Esophagus muscularis mucosa (tissue), 4 donors: ENCODE results near the gene EFCAB12. TPM values are rescaled to one million over a fixed set of nuclear protein-coding genes. Genes with fewer than 3 reads are reported as not detected.

ENCODE experiments used
- DNase-seq: peaks from one replicate; pipeline ENCODE4 v3.0.0-alpha.2; 2017; ENCODE audit errors: extremely low spot score
- H3K27ac ChIP-seq, 4 donors: fragments of 200-600 bp; sonication (generic); replicated peaks in 1 of 4; 1 replicate in 3 of 4; 2 replicates in 1 of 4; pipeline ENCODE4 v1.5.1; 2016 to 2019; ENCODE audit warnings: mild to moderate bottlenecking in 1 of 4
- H3K27me3 ChIP-seq, 4 donors: fragments of 200-600 bp; sonication (generic); one replicate each; pipeline versions ENCODE4 v1.5.1 to v1.6.0; 2016 to 2019
- H3K36me3 ChIP-seq, 4 donors: fragments of 200-600 bp; sonication (generic); one replicate each; pipeline ENCODE4 v1.5.1; 2016 to 2019
- H3K4me1 ChIP-seq, 4 donors: fragments of 200-600 bp; sonication (generic); one replicate each; pipeline ENCODE4 v1.5.1; 2016 to 2019
- H3K4me3 ChIP-seq, 4 donors: fragments of 200-600 bp; sonication (generic); 1 replicate in 2 of 4; 2 replicates in 2 of 4; pipeline ENCODE4 v1.5.1; 2016 to 2019; ENCODE audit warnings: mild to moderate bottlenecking in 4 of 4, moderate library complexity in 1 of 4
- H3K9me3 ChIP-seq, 4 donors: fragments of 200-600 bp; sonication (generic); 1 replicate in 3 of 4; 2 replicates in 1 of 4; pipeline ENCODE4 v1.5.1; 2016 to 2019
- EP300 ChIP-seq: sonication (generic); formaldehyde crosslinking; IDR thresholded peaks from one replicate; pipeline ENCODE4 v1.6.1; 2017; ENCODE audit warnings: antibody characterized with exemption
- POLR2A ChIP-seq: fragments of 450-650 bp; IDR thresholded peaks from one replicate; pipeline ENCODE4 v1.6.1; 2017; ENCODE audit warnings: antibody characterized with exemption, moderate library complexity, mild to moderate bottlenecking, low read depth
- POLR2AphosphoS5 ChIP-seq, 2 donors: sonication (generic); formaldehyde crosslinking; IDR thresholded peaks; one replicate each; pipeline ENCODE4 v1.6.1; 2017; ENCODE audit warnings: antibody characterized with exemption in 2 of 2
- WGBS: methylation state at CpG from one replicate; pipeline ENCODE4 v1.1.5; 2018; 5-methylcytosine and 5-hydroxymethylcytosine counted together
- intact Hi-C: fragments of 100-400 bp; cut with DNase I; formaldehyde crosslinking; loops from one replicate; pipeline ENCODE4 v1.15.1; 2023
- total RNA-seq, 4 donors: library from RNA; depleted of rRNA; stranded (reverse); fragments of >200 nt; gene quantifications; one replicate each; pipeline versions ENCODE4 v1.1.0 to v1.2.1, GENCODE V29; 2016
- TF ChIP-seq, protein P1 (sequence below), 3 experiments: fragments of 200-600 bp in 2 of 3; fragments of 450-650 bp in 1 of 3; sonication (generic) in 2 of 3; IDR thresholded peaks; one replicate each; pipeline ENCODE4 v1.5.1; 2017 to 2019; ENCODE audit warnings: antibody characterized with exemption in 3 of 3, mild to moderate bottlenecking in 2 of 3, moderate library complexity in 1 of 3

The EFCAB12 gene
- total RNA-seq, 4 donors from 2014 or later, result 0.19 to 0.42 TPM; not detected in 2

DNA sequence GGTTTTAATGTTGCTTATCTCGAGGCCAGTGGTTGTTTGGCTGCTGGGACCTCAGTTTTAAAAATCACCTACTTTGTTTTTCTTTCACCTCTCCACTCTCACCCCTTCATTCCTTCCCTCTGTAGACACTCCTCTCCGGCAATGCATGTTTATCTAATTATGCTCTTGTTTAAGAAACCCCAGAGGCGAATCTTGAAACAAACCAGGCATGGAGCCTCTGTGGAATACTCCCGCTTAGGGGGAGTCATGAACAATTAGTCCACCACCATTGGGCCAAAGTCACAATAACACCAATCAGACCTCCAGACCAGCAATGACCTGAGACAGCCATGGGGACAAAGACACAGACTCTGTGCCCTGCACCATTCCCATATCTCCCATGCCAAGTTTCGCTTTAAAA is 53.3 kb downstream of the EFCAB12 start:
- WGBS, result 81% methylated on average over 5 of the region's 5 CpGs
- Histone ChIP-seq H3K27ac (no peak overlapping the region), H3K4me3 (no peak overlapping the region), H3K4me1 (peaks cover 0 to 7% (median 2%) of the 10 kb centered on the region in 4 donors), H3K36me3 (peaks cover 0 to 5% (median 0%) of the 10 kb centered on the region in 4 donors), H3K9me3 (no peaks in the 10 kb centered on the region), H3K27me3 (no peaks in the 10 kb centered on the region)
- TF ChIP-seq POLR2A, result no peak
- intact Hi-C loops, result no loop called here
- DNase-seq, result no peak

DNA sequence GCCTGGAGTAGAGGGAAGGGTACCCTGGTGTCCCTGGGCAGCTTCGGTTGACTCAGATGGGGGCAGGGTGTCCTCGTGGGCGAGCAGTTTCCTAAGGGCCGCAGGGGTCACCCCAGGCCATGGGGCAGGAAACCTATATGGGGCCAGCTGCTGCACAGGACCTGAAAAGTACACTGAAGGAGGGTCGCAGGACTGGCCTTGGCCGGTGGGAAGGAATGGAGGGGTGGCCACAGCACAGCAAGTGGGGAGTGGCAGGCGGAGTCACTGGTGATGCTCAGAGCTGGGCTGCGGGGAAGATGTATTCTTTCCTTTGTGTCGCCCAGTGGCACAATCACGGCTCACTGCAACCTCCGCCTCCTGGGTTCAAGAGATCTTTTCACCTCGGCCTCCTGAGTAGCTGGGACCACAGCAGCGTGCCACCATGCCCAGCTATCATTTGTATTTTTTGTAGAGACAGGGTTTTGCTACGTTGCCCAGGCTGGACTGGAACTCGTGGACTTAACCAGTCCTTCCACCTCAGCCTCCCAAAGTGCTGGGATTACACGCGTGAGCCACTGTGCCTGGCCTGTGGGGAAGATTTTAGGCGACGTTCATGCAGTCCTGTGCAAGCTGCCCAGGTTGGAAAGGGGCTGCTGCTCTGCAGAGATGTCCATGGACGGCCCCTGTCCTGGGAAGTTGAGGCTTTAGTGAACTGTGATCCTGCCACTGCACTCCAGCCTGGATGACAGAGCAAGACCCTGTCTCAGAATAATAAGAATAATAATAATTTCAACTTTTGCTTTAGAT is 57.2 kb downstream of the EFCAB12 start:
- TF ChIP-seq POLR2AphosphoS5 (IDR thresholded peaks at IDR 0.05) (no peak), EP300 (no peak), POLR2A (no peak)
- TF ChIP-seq, protein P1, sequence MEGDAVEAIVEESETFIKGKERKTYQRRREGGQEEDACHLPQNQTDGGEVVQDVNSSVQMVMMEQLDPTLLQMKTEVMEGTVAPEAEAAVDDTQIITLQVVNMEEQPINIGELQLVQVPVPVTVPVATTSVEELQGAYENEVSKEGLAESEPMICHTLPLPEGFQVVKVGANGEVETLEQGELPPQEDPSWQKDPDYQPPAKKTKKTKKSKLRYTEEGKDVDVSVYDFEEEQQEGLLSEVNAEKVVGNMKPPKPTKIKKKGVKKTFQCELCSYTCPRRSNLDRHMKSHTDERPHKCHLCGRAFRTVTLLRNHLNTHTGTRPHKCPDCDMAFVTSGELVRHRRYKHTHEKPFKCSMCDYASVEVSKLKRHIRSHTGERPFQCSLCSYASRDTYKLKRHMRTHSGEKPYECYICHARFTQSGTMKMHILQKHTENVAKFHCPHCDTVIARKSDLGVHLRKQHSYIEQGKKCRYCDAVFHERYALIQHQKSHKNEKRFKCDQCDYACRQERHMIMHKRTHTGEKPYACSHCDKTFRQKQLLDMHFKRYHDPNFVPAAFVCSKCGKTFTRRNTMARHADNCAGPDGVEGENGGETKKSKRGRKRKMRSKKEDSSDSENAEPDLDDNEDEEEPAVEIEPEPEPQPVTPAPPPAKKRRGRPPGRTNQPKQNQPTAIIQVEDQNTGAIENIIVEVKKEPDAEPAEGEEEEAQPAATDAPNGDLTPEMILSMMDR (IDR thresholded peaks at IDR 0.05), result no peak
- intact Hi-C loops, result no loop called here
- Histone ChIP-seq H3K4me3 (no peak overlapping the region), H3K36me3 (peaks cover 0 to 5% (median 0%) of the 10 kb centered on the region in 4 donors), H3K27ac (no peak overlapping the region), H3K9me3 (no peaks in the 10 kb centered on the region), H3K4me1 (peaks cover 0 to 3% (median 0%) of the 10 kb centered on the region in 4 donors), H3K27me3 (peaks cover 0 to 2% (median 0%) of the 10 kb centered on the region in 4 donors)
- no peak for DNase-seq
- WGBS, result 79% methylated on average over 6 of the region's 20 CpGs

DNA sequence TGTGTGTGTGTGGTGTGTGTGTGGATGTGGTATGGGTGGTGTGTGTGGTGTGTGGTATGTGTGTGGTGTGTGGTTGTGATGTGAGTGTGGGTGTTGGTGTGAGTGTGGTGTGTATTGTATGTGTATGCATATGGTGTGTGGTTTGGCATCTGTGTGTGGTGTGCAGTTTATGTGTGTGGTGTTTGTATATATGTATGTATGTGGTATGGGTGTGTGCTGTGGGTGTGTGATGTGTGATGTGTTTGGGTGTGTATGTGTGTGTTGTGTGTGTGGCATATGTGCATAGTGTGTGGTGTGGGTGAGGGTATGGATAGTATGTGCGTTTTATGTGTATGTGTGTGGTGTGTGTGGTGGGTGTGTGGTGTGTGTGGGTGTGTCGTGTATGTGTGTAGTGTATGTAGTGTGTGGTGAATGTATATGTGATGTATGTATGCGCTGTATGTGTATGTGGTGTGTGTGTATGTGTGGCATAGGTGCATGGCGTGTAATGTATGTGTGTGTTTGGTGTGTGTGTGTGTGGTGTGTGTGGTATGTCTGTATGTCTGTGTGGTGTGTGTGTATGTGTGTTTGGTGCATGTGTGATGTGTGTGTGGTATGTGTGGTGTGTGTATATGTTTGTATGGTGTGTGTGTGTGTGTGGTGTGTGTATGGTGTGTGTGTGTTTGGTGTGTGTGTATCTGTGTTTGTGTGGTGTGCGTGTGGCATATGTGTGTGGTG is 58.0 kb downstream of the EFCAB12 start:
- peaks cover 0 to 3% (median 0%) of the 10 kb centered on the region in 4 donors for H3K36me3 ChIP-seq
- H3K9me3 ChIP-seq, result no peaks in the 10 kb centered on the region
- DNase-seq, result no peak
- no peak overlapping the region for H3K27ac ChIP-seq
- intact Hi-C loops, result no loop called here
- TF ChIP-seq, protein P1 (IDR thresholded peaks at IDR 0.05), result no peak
- no peak for TF ChIP-seq EP300
- H3K4me3 ChIP-seq, result no peak overlapping the region
- 94% methylated on average over 5 of the region's 5 CpGs for WGBS
- peaks cover 0 to 5% (median 0%) of the 10 kb centered on the region in 4 donors for H3K27me3 ChIP-seq
- H3K4me1 ChIP-seq, result peaks cover 0 to 3% (median 0%) of the 10 kb centered on the region in 4 donors

DNA sequence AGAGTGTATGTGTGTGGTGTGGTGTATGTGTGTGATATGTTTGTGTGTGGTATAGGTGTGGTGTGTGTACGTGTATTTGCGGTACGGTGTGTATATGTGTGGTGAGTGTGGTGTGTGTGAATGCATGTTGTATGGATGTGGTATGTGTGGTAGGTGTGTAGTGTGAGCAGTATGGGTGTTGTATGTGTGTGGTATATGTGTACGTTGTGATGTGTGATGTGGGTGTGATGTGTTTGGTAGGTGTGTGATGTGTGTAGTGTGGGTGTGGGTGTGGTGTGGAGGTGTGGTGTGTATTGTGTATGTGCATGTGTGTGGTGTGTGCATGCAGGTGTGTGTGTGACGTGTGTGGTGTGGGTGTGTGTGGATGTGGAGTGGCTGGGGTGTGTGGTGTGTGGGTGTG is 58.7 kb downstream of the EFCAB12 start:
- Histone ChIP-seq H3K9me3 (no peaks in the 10 kb centered on the region), H3K27me3 (peaks cover 0 to 5% (median 0%) of the 10 kb centered on the region in 4 donors), H3K4me1 (peaks cover 0 to 3% (median 0%) of the 10 kb centered on the region in 4 donors), H3K27ac (no peak overlapping the region), H3K36me3 (no peaks in the 10 kb centered on the region), H3K4me3 (no peak overlapping the region)
- intact Hi-C loops, result no loop called here
- no peak for TF ChIP-seq EP300
- TF ChIP-seq POLR2AphosphoS5 (IDR thresholded peaks at IDR 0.05), result no peak
- TF ChIP-seq POLR2A, result no peak
- TF ChIP-seq, protein P1 (IDR thresholded peaks at IDR 0.05), result no peak
- no peak for DNase-seq
- WGBS, result 94% methylated on average over 5 of the region's 5 CpGs

DNA sequence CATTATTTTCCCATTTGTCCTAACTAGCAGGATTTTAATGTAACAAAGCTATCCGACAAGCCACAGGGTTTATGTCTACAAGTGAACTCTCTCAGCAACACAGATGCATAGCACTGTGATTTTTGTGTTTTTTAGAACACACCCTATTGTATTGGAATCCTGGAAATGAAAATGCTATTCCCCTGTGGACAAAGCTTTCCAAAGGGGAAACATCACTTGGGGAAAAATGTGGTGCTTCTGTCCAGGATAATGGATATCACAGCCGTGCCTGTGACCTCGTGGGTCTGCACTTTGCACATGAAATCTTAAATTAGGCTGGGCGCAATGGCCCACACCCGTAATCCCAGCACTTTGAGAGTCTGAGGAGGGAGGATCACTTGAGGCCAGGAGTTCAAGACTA is 60.6 kb downstream of the EFCAB12 start:
- DNase-seq, result no peak
- H3K4me3 ChIP-seq, result no peak overlapping the region
- peaks cover 0 to 3% (median 0%) of the 10 kb centered on the region in 4 donors for H3K4me1 ChIP-seq
- H3K36me3 ChIP-seq, result no peaks in the 10 kb centered on the region
- WGBS, result 70% methylated on average over 5 of the region's 5 CpGs
- TF ChIP-seq POLR2AphosphoS5 (IDR thresholded peaks at IDR 0.05), result no peak
- no peak for TF ChIP-seq EP300
- TF ChIP-seq, protein P1 (IDR thresholded peaks at IDR 0.05), result no peak
- no peak for TF ChIP-seq POLR2A
- no peaks in the 10 kb centered on the region for H3K9me3 ChIP-seq
- H3K27me3 ChIP-seq, result peaks cover 0 to 5% (median 0%) of the 10 kb centered on the region in 4 donors
- intact Hi-C loops, result no loop called here
- no peak overlapping the region for H3K27ac ChIP-seq
